CD4-positive, alpha-beta T cell treated with Interleukin-6 for 4 hours (primary cell): Measurements from ENCODE around the gene AVPR2.

ENCODE experiments used
- DNase-seq: peaks from one replicate; pipeline ENCODE4 v3.0.0-alpha.2; 2020; ENCODE audit warnings: mixed read lengths

AVPR2 gene

GRCh38 chrX:153934148-153934761, 29.8 kb downstream of the AVPR2 start:
- no peak for DNase-seq

DNA sequence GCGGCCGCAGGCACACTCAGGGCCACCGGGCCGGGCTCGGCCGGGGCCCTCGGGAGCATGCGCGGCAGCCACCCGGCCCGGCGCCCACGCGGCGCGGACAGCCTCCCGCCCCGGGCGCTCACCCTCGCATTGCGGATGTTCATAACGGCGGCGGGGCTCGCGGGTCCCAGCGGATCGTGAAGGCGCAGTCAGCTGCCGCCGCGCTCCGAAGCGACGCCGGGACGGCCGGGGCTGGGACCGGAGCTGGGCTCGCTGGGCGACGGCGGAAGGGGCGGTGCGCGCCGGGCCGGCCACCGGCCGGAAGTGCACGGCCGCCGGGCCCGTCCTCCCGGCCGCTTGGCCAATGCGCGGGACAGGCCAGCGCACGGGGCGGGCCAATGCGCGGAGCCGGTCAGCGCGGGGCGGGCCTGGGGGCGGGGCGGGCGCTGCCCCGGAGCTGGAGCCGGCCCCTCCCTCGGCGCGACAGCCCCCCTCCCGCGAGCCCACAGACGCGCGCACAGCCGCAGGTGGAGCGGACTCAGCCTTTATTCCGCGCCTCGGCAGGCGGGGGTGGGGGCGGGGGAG, 30.4 kb downstream of the AVPR2 start, which contains the start of gene NAA10:
Gene NAA10, minus strand, starts transcription at position 276 of the 564 bp plus-strand sequence. Its CDS starts 133 bp downstream, at position 143.
- DNase-seq: peak; percentile 77

- DNase-seq: no peak
Measured at GRCh38 chrX:153935326-153935851, 30.9 kb downstream of the AVPR2 start.

GRCh38 chrX:153937056-153937455, 32.6 kb downstream of the AVPR2 start:
- DNase-seq: no peak

- no peak for DNase-seq
Measured at GRCh38 chrX:153938226-153938786, 33.8 kb downstream of the AVPR2 start.

DNA sequence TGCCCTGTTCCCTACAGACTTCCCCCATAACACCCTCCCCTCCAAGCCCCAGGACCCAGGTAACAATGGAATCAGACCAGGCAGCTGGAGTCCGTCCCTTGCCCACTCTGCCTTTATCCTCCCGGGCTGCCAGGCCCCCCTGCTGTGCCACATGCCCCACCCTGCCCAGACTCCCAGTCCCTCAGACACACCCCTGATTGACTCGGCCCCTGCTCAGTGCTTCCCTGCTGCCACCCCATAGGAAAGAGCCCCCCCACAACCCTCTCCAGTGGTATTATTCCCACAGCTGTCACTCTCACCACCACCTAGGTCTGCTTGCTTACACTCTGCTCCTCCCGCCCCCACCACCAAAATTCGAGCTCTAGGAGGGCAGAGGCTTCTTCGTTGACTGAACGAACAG, 35.1 kb downstream of the AVPR2 start:
- no peak for DNase-seq

GRCh38 chrX:153941336-153942252, 37.1 kb downstream of the AVPR2 start:
- DNase-seq: no peak

DNA sequence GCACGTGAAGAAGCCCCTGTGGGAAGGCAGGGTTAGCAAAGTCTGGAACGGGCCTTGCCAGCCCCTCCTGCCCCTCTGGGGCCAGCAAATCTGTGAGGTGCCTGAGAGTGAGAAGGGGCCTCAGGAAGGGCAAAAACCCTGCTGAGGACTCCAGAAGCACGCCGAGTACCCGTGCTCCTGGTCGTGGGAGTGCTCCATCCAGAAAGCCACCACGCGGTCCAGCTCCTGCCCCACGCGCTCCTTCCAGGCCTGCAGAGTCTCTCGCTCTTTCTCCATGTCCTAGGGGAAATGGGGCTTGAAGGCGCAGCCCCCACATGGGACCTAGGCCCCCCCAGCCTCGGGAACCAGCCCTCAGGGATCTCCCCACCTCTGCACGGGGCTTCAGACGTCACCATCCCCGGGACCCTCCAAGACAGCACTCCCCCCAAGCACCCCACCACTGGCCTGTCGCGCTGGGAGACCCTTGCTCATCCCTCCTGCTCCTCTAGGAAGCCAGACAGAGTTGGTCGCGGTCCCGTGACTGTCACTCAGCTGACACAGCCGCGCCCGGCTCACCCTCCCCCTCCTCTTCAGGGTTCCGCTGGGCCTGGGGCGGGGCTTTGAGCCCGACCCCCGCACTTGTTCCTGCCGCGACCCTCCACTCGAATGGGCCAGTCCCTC, 39.8 kb downstream of the AVPR2 start, which contains the start of gene RENBP:
Gene RENBP, minus strand, starts transcription at position 504 of the 660 bp plus-strand sequence. Its CDS starts 33 bp downstream, at position 471.
- DNase-seq: peak; percentile 73

GRCh38 chrX:153944800-153945150, 40.3 kb downstream of the AVPR2 start:
- no peak for DNase-seq

- no peak for DNase-seq
Measured at GRCh38 chrX:153945956-153946943, 41.8 kb downstream of the AVPR2 start.

DNA sequence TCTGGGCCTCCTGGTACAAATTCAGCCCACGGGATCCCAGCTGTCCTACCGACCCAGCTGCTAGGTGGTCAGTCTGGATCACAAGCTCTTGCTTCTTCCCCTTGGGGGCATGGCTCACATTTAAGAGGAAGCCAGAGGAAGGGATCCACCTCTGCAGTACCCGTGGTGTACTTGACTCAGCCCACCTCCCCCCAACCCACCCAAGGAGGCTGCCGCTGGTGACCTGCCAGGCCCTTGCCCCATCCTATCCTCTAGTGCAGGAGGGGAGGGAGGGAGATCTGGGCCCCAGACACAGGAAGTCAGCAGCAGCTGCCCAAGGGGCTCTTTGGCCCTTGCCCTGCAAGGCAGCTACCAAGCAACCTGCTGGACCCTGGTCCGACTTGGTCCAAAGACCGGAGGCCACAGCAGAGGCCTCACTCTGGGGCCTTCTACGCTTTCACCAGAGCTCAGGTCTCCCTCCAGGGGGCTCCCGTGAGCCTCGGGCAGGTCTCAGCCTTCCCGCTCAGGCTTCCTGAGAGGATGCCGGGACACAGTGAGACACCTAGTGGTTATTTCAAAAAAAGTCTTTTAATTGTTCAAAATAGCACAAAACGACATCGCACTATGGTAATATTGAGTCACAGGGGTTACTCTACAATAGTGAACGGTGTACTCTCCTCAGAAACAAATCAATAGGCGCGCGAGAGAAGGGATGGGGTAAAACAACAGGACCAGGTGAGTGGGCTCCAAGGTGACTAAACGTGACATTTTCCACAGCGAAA, 42.7 kb downstream of the AVPR2 start:
- DNase-seq: peak; percentile 88

DNA sequence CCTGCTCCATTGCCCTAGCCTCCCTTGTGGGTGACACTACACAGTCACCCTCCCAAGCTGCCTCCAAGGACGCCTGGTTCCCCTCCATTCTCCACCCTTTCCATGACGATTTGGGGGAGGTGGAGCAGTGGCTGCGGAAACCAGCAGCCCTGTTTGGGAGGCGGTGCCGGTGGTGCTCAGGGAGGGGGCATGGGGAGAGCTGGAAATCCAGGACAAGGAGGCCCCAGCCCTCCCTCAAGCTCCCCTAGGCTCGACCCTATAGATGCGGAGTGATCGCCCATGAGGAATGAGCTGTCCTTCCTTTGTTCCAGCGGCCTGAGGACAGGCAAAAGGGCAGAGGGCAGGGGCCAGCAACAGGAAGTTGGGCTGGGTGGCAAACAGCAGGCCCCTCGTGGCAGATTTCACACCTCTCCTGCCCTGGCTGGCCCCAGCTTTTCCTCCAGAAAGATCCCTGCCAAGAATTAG, 43.6 kb downstream of the AVPR2 start:
- DNase-seq: no peak

GRCh38 chrX:153948847-153949805, 44.7 kb downstream of the AVPR2 start:
- DNase-seq: no peak

DNA sequence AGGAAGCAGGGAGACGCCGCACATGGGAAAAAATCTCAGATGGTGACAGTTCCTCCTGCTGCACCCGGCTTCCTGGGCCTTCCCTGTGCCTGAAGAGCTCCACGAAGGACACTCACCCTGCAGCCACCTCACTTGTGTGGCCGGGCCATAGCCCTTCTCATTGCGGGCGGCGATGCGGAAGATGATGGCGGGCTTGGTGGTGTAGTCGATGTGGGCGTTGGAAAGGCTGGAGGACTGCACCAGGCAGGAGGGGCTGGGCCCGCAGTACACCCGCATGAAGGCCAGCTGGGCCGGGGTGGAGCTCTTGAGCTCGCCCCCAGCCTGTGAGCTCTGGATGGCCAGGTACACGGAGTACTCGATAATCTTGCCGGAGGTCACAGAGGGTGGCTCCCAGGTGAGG, 45.7 kb downstream of the AVPR2 start:
- DNase-seq: no peak

- DNase-seq: no peak
Measured at GRCh38 chrX:153951683-153952372, 47.4 kb downstream of the AVPR2 start.

GRCh38 chrX:153952373-153953026, 48.0 kb downstream of the AVPR2 start:
- no peak for DNase-seq

DNA sequence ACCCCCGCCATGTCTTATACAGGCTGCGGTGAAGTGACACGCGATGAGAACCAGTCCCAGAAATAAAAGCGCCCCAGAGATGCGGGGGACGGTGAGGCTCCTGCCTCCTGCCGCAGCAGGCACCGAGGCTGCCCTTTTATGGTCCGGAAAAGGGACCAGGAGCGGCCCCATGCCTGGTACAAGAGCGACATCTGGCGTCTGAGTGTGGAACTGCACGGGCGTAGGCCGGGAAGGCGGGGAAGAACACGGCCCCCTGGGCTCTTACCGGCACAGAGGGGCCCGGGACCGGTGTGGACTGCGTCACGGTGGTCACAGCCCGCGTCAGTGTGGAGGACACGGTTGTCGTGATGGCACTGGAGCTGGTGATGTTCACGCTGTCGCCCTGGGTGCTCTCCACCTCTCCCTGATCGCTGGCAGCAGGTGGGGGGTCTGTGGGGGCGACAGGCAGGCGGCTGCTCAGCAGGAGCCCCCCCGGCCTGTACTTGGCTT, 48.9 kb downstream of the AVPR2 start:
- peak; percentile 79 for DNase-seq
